ENCODE measurements around the gene DPH3. TPM values are rescaled to one million over a fixed set of nuclear protein-coding genes. Genes with fewer than 3 reads are reported as not detected.

Gene DPH3
- polyA plus RNA-seq, 1 experiment: 11.4 TPM

DNA sequence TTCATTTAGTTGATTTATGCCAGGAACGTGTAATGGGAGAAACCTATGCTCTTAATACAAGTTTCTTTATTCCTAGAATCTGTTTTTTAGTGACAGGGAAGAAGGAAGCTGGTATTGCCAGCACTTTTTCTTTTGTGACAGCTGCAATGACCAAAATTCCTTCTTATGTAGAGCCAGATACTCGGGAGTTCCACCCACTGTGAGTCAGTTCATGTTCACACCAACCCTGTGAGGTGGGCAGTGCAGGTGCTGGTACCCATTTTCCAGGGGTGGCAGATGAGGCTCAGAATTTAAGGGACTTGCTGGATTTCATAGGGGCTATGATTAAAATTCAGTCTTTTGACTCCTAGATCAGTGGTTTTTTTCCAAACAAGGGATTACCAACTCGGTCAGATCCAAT is 35.0 kb upstream of the DPH3 start:
- TF ChIP-seq, protein P1, sequence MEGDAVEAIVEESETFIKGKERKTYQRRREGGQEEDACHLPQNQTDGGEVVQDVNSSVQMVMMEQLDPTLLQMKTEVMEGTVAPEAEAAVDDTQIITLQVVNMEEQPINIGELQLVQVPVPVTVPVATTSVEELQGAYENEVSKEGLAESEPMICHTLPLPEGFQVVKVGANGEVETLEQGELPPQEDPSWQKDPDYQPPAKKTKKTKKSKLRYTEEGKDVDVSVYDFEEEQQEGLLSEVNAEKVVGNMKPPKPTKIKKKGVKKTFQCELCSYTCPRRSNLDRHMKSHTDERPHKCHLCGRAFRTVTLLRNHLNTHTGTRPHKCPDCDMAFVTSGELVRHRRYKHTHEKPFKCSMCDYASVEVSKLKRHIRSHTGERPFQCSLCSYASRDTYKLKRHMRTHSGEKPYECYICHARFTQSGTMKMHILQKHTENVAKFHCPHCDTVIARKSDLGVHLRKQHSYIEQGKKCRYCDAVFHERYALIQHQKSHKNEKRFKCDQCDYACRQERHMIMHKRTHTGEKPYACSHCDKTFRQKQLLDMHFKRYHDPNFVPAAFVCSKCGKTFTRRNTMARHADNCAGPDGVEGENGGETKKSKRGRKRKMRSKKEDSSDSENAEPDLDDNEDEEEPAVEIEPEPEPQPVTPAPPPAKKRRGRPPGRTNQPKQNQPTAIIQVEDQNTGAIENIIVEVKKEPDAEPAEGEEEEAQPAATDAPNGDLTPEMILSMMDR (IDR thresholded peaks at IDR 0.05; ENCODE audit: insufficient read depth, low read depth, low read length): no peak

DNA sequence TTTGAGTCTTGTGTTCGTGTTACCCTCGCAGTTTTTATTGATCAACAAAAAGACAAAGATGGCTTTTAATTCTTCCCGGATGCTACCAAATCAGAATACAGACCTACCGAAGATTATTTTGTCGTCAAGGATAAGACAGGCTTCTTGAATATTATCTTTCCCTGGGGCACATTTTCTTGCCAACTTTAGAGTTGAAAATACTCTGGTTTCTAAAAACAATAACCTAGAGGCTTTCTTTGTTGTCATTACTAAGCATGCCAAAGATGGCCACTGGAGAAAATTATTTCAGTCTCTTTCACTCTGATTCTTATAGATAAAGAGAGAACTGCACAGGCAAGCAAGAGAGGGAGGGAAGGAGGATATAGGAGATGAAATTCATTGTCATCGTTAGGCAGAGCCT is 34.1 kb upstream of the DPH3 start:
- DNase-seq (ENCODE audit: low read depth): no peak

More for the DNA sequence above, 35.0 kb upstream of the DPH3 start:
- 0 out of 2 replicates have a peak, but pooled peaks cover 1% of the 10 kb centered on the region for H3K36me3 ChIP-seq (ENCODE audit: control insufficient read depth, insufficient read depth, low read length)
- H3K27me3 ChIP-seq (ENCODE audit: control insufficient read depth, insufficient read depth, low read length): no peaks in the 10 kb centered on the region
- no peak for DNase-seq (ENCODE audit: low read depth)
- no peak overlapping the region for H3K4me3 ChIP-seq (ENCODE audit: low read depth, low read length)
- POLR2A ChIA-PET: interaction anchor here (0.5 kb wide), 1 partner anchor 116 kb away, joined by 4 read pairs; no protein-coding TSS in a partner anchor
- CTCF ChIA-PET: interaction anchor here (1.8 kb wide), 1 partner anchor 12 kb away, joined by 5 read pairs; no protein-coding TSS in a partner anchor

DNA sequence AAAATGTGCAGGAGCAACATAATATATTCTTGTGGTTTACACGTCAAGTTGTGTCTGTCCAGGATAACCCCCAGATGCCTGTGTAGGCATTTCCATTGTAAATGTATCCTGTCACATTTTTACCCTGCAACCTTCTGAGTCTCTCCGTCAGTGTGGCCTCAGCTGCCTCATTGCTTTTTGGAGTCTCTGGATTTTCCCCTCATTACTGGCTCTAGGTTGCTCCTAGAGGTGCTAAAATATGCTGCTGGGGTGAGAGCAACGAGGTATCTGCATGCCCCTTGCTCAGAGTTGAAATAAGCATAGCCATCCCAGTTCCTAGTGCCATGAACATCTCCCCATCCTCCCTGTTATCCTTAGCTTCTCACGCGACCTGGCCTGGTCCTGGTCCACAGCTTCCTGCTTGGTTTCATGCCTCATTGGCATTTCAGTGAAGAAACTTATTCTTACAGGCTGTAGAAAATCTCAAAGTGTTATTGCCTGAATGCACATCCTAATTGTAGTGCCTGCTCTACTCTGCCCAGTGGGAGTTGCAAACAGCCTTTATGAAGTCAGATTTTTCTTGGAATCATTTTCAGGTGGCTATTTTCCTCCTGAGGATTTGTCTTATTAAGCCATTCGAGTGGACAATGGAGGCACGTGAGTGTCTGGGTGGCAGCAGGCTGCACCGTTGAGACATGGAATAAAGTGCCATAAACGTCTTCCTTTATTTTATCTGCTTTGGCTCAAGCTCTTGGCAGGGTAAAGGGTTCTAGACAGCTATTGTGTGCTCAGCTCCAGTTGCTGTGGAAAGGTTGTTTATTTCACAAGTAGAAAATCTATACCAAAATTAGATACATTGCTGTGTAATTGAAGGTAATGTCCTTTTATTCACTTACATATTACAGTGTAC is 33.5 kb upstream of the DPH3 start:
- H3K36me3 ChIP-seq (ENCODE audit: control insufficient read depth, insufficient read depth, low read length): 0 out of 2 replicates have a peak, but pooled peaks cover 1% of the 10 kb centered on the region
- CTCF ChIA-PET: interaction anchor here (0.9 kb wide), 1 partner anchor 8 kb away, joined by 3 read pairs; no protein-coding TSS in a partner anchor
- POLR2A ChIA-PET: no interaction called here
- no peak overlapping the region for H3K4me3 ChIP-seq (ENCODE audit: low read depth, low read length)
- TF ChIP-seq, protein P1 (IDR thresholded peaks at IDR 0.05; ENCODE audit: insufficient read depth, low read depth, low read length): no peak
- no peak for DNase-seq (ENCODE audit: low read depth)
- no peaks in the 10 kb centered on the region for H3K27me3 ChIP-seq (ENCODE audit: control insufficient read depth, insufficient read depth, low read length)

More for the DNA sequence above, 34.1 kb upstream of the DPH3 start:
- Histone ChIP-seq H3K4me3 (ENCODE audit: low read depth, low read length) (no peak overlapping the region), H3K27me3 (ENCODE audit: control insufficient read depth, insufficient read depth, low read length) (no peaks in the 10 kb centered on the region), H3K36me3 (ENCODE audit: control insufficient read depth, insufficient read depth, low read length) (0 out of 2 replicates have a peak, but pooled peaks cover 1% of the 10 kb centered on the region)
- CTCF ChIA-PET: interaction anchor here (0.9 kb wide), 1 partner anchor 9 kb away, joined by 3 read pairs; no protein-coding TSS in a partner anchor
- TF ChIP-seq, protein P1 (IDR thresholded peaks at IDR 0.05; ENCODE audit: insufficient read depth, low read depth, low read length): no peak
- POLR2A ChIA-PET: no interaction called here

GRCh38 chr3:16295298-16295890 is 30.7 kb upstream of the DPH3 start:
- ChIA-PET CTCF (interaction anchor here (1.2 to 1.5 kb wide), 3 partner anchors 222 to 256 kb away, joined by 3 to 5 read pairs (median 4); no protein-coding TSS in a partner anchor), POLR2A (interaction anchor here (0.6 kb wide), 1 partner anchor 880 kb away, joined by 3 read pairs; no protein-coding TSS in a partner anchor)
- Histone ChIP-seq H3K36me3 (ENCODE audit: control insufficient read depth, insufficient read depth, low read length) (0 out of 2 replicates have a peak, but pooled peaks cover 1% of the 10 kb centered on the region), H3K27me3 (ENCODE audit: control insufficient read depth, insufficient read depth, low read length) (no peaks in the 10 kb centered on the region), H3K4me3 (ENCODE audit: low read depth, low read length) (no peak overlapping the region)
- TF ChIP-seq, protein P1 (IDR thresholded peaks at IDR 0.05; ENCODE audit: insufficient read depth, low read depth, low read length): no peak
- DNase-seq (ENCODE audit: low read depth): no peak
